IMR-90 (cell line): ENCODE measurements around the gene BCAP31. TPM values are rescaled to one million over a fixed set of nuclear protein-coding genes. Genes with fewer than 3 reads are reported as not detected.
A peak's percentile ranks its signal among the peaks of the same experiment; 100 is the strongest.

Experiments
- ATAC-seq: fragments of 200-7000 bp; cut with Tn5 transposase; 2 replicates; pipeline ENCODE4 v1.9.1; 2020; ENCODE audit warnings: low read depth, mild to moderate bottlenecking, moderate library complexity
- BruUV-seq: library from RNA; stranded (reverse); fragments of 400-500 nt; replicated peaks from 2 replicates; lab custom pipeline; 2021; lab: Mats Ljungman, UMichigan
- CTCF ChIA-PET: fragments of 300-600 bp; formaldehyde crosslinking; extraction: SDS; loops from one replicate; lab custom pipeline; 2021; ENCODE audit warnings: antibody characterized with exemption; lab: Yijun Ruan, JAX
- POLR2A ChIA-PET: fragments of 300-600 bp; sonication (Branson Sonifier 250); formaldehyde crosslinking; loops from one replicate; lab custom pipeline; 2022; ENCODE audit warnings: antibody characterized with exemption; ENCODE audit not compliant: unreplicated experiment; lab: Charles Lee
- DNase-seq: peaks from one replicate; pipeline ENCODE4 v3.0.0; 2013
- H2AFZ ChIP-seq: replicated peaks from 2 replicates; pipeline ENCODE3; 2013; ENCODE audit warnings: low read length, mild to moderate bottlenecking; ENCODE audit not compliant: poor library complexity
- H2AK5ac ChIP-seq: 2 replicates; pipeline ENCODE4 v1.6.1; 2013; ENCODE audit warnings: low read depth, low read length, inconsistent platforms
- H2AK9ac ChIP-seq: replicated peaks from 2 replicates; pipeline ENCODE3; 2013; ENCODE audit warnings: mild to moderate bottlenecking, low read depth, low read length, moderate library complexity; ENCODE audit not compliant: poor library complexity
- H2BK120ac ChIP-seq: 2 replicates; pipeline ENCODE4 v1.6.1; 2013; ENCODE audit warnings: low read depth, low read length, inconsistent platforms
- H2BK15ac ChIP-seq: 3 replicates; pipeline ENCODE4 v1.6.1; 2013; ENCODE audit warnings: low read depth, low read length, inconsistent platforms
- H2BK20ac ChIP-seq: 2 replicates; pipeline ENCODE4 v1.6.1; 2013; ENCODE audit warnings: low read depth, mild to moderate bottlenecking, inconsistent platforms, low read length, moderate library complexity
- H2BK5ac ChIP-seq: 2 replicates; pipeline ENCODE4 v1.6.1; 2013; ENCODE audit warnings: mild to moderate bottlenecking, low read depth, low read length, inconsistent platforms; ENCODE audit not compliant: poor library complexity, severe bottlenecking
- H3K14ac ChIP-seq: replicated peaks from 2 replicates; pipeline ENCODE4 v1.6.1; 2013; ENCODE audit warnings: low read depth, low read length, inconsistent platforms
- H3K18ac ChIP-seq: 2 replicates; pipeline ENCODE4 v1.6.1; 2013; ENCODE audit warnings: low read depth, low read length, control low read depth
- H3K23ac ChIP-seq: 2 replicates; pipeline ENCODE4 v1.6.1; 2013; ENCODE audit warnings: low read depth, low read length, inconsistent platforms
- H3K27ac ChIP-seq: 2 replicates; pipeline ENCODE4 v1.5.1; 2013; ENCODE audit warnings: mild to moderate bottlenecking, control low read depth, low read length; ENCODE audit not compliant: insufficient read depth
- H3K27me3 ChIP-seq: 2 replicates; pipeline ENCODE4 v1.6.1; 2013; ENCODE audit warnings: low read length; ENCODE audit not compliant: control insufficient read depth, insufficient read depth
- H3K36me3 ChIP-seq: 2 replicates; pipeline ENCODE4 v1.6.1; 2013; ENCODE audit warnings: low read length, mixed read lengths; ENCODE audit not compliant: control insufficient read depth, insufficient read depth
- H3K4ac ChIP-seq: 2 replicates; pipeline ENCODE4 v1.6.1; 2013; ENCODE audit warnings: low read depth, low read length, inconsistent platforms
- H3K4me1 ChIP-seq: 2 replicates; pipeline ENCODE4 v1.6.1; 2013; ENCODE audit warnings: low read length, mixed read lengths; ENCODE audit not compliant: control insufficient read depth, insufficient read depth
- H3K4me2 ChIP-seq: 2 replicates; pipeline ENCODE4 v1.6.1; 2013; ENCODE audit warnings: low read depth, mild to moderate bottlenecking, control low read depth, low read length, moderate library complexity
- H3K4me3 ChIP-seq: 2 replicates; pipeline ENCODE4 v1.5.1; 2013; ENCODE audit warnings: low read depth, mild to moderate bottlenecking, control low read depth, low read length, moderate library complexity; ENCODE audit not compliant: insufficient read depth
- H3K56ac ChIP-seq: 2 replicates; pipeline ENCODE4 v1.6.1; 2013; ENCODE audit warnings: low read length, inconsistent platforms; ENCODE audit not compliant: insufficient read depth; ENCODE audit errors: extremely low read depth
- H3K79me1 ChIP-seq, 2 experiments: 2 replicates each; pipeline ENCODE4 v1.6.1; 2013; ENCODE audit warnings: low read length in 2 of 2, inconsistent platforms in 1 of 2, low read depth in 1 of 2
- H3K9ac ChIP-seq: 2 replicates; pipeline ENCODE4 v1.6.1; 2013; ENCODE audit warnings: low read depth, low read length, control low read depth
- H3K9me1 ChIP-seq: 2 replicates; pipeline ENCODE4 v1.6.1; 2013; ENCODE audit warnings: low read length, inconsistent platforms; ENCODE audit not compliant: insufficient read depth
- H3K9me3 ChIP-seq: 2 replicates; pipeline ENCODE4 v1.6.1; 2013; ENCODE audit warnings: low read length; ENCODE audit not compliant: control insufficient read depth, insufficient read depth
- H4K20me1 ChIP-seq: 2 replicates; pipeline ENCODE4 v1.6.1; 2013; ENCODE audit warnings: low read length, inconsistent platforms; ENCODE audit not compliant: insufficient read depth
- H4K5ac ChIP-seq: 2 replicates; pipeline ENCODE4 v1.6.1; 2013; ENCODE audit warnings: mild to moderate bottlenecking, low read depth, low read length, control low read depth
- H4K8ac ChIP-seq, 2 experiments: 2 replicates each; pipeline ENCODE4 v1.6.1; 2013; ENCODE audit warnings: low read depth in 2 of 2, low read length in 2 of 2, control low read depth in 1 of 2, inconsistent platforms in 1 of 2
- H4K91ac ChIP-seq: 2 replicates; pipeline ENCODE4 v1.6.1; 2013; ENCODE audit warnings: low read depth, low read length, inconsistent platforms; ENCODE audit not compliant: insufficient read depth
- BHLHE40 ChIP-seq: fragments of 150-350 bp; IDR thresholded peaks from 2 replicates; pipeline ENCODE4 v1.6.1; 2016; ENCODE audit warnings: mild to moderate bottlenecking, low read depth, low read length
- CEBPB ChIP-seq: IDR thresholded peaks from 2 replicates; pipeline ENCODE4 v1.6.1; 2012; ENCODE audit warnings: low read depth, low read length, improper control_type of control experiment
- CHD1 ChIP-seq: IDR thresholded peaks from 2 replicates; pipeline ENCODE4 v1.6.1; 2012; ENCODE audit warnings: low read depth, low read length, improper control_type of control experiment
- CTCF ChIP-seq: conservative IDR thresholded peaks from 2 replicates; pipeline ENCODE4 v1.5.1; 2012; ENCODE audit warnings: mild to moderate bottlenecking, low read depth, low read length, improper control_type of control experiment
- ELK1 ChIP-seq: fragments of 150-350 bp; IDR thresholded peaks from 2 replicates; pipeline ENCODE4 v1.6.1; 2016; ENCODE audit warnings: low read depth, mild to moderate bottlenecking, low read length, moderate library complexity, borderline replicate concordance
- FOS ChIP-seq: fragments of 150-350 bp; IDR thresholded peaks from 2 replicates; pipeline ENCODE4 v1.6.1; 2016; ENCODE audit warnings: low read depth, low read length
- MAFK ChIP-seq: IDR thresholded peaks from 2 replicates; pipeline ENCODE4 v1.6.1; 2012; ENCODE audit warnings: low read depth, low read length, improper control_type of control experiment
- MAZ ChIP-seq: IDR thresholded peaks from 2 replicates; pipeline ENCODE4 v1.6.1; 2012; ENCODE audit warnings: low read depth, mild to moderate bottlenecking, low read length, improper control_type of control experiment, moderate library complexity, borderline replicate concordance
- MXI1 ChIP-seq: IDR thresholded peaks from 2 replicates; pipeline ENCODE4 v1.6.1; 2012; ENCODE audit warnings: low read depth, mild to moderate bottlenecking, low read length, moderate library complexity, borderline replicate concordance
- NFE2L2 ChIP-seq: fragments of 150-350 bp; IDR thresholded peaks from 2 replicates; pipeline ENCODE4 v1.6.1; 2016; ENCODE audit warnings: low read depth, mild to moderate bottlenecking, low read length
- POLR2A ChIP-seq: IDR thresholded peaks from 2 replicates; pipeline ENCODE4 v1.6.1; 2012; ENCODE audit warnings: mild to moderate bottlenecking, low read depth, low read length
- RAD21 ChIP-seq: IDR thresholded peaks from 2 replicates; pipeline ENCODE4 v1.6.1; 2012; ENCODE audit warnings: low read length, improper control_type of control experiment
- RCOR1 ChIP-seq: IDR thresholded peaks from 2 replicates; pipeline ENCODE4 v1.6.1; 2012; ENCODE audit warnings: mild to moderate bottlenecking, low read length, improper control_type of control experiment; ENCODE audit not compliant: insufficient replicate concordance
- RFX5 ChIP-seq: IDR thresholded peaks from 2 replicates; pipeline ENCODE4 v1.8.0; 2012; ENCODE audit warnings: low read depth, mild to moderate bottlenecking, low read length, moderate library complexity
- USF2 ChIP-seq: fragments of 150-350 bp; IDR thresholded peaks from 2 replicates; pipeline ENCODE4 v1.6.1; 2017; ENCODE audit warnings: mild to moderate bottlenecking, antibody characterized with exemption, low read length, low read depth
- WGBS, 2 experiments: methylation state at CpG; one replicate each; pipeline versions ENCODE4 v1.1.5 to v1.1.7; 2013; ENCODE audit warnings: missing lambda C conversion rate in 2 of 2; ENCODE audit not compliant: insufficient read length in 1 of 2; ENCODE audit errors: extremely low coverage in 2 of 2; 5-methylcytosine and 5-hydroxymethylcytosine counted together
- dilution Hi-C: fragments of 300-500 bp; cut with HindIII; formaldehyde crosslinking; loops from one replicate; pipeline ENCODE4 v1.14.3; 2018; ENCODE audit warnings: low sequenced_read_pairs; ENCODE audit not compliant: unreplicated experiment
- in situ Hi-C: fragments of 300-500 bp; cut with MboI; formaldehyde crosslinking; loops from 3 replicates; pipeline ENCODE4 v1.14.3; 2019; ENCODE audit warnings: low sequenced_read_pairs, inconsistent platforms, mixed read lengths
- intact Hi-C: fragments of 100-400 bp; cut with micrococcal nuclease; formaldehyde crosslinking; loops from 2 replicates; pipeline ENCODE4 v1.10.0; 2022
- polyA plus RNA-seq, 3 experiments: library from polyadenylated mRNA; depleted of rRNA; stranded (reverse); fragments of >200 nt; gene quantifications; 2 replicates each; pipeline ENCODE4 v1.2.3, GENCODE V29; 2012; ENCODE audit warnings: low replicate concordance in 1 of 3
- total RNA-seq: library from RNA; depleted of rRNA; stranded (reverse); fragments of >200 nt; gene quantifications from 2 replicates; pipeline ENCODE4 v1.2.3, GENCODE V29; 2012

BCAP31 gene
- total and polyA plus RNA-seq, 2 of the 4 experiments (the other 2 are of a cell fraction): 125 to 244 TPM

GRCh38 chrX:153673428-153674218, 50.6 kb downstream of the BCAP31 start, which contains the start of gene PNCK:
PNCK (minus strand) TSS chrX:153673813; CDS start chrX:153673076, 737 bp downstream.
- no peaks in the 10 kb centered on the region; the same call in 1 of the 2 replicates for H4K20me1 ChIP-seq
- H2AK5ac ChIP-seq: no peak within 1 kb of the TSS
- peaks cover 22% of the 10 kb centered on the region for H3K27me3 ChIP-seq
- ChIA-PET CTCF (no interaction called here), POLR2A (no interaction called here)
- peak within 1 kb of the TSS; percentile 62 for H2AFZ ChIP-seq
- ATAC-seq (no peak), DNase-seq (no peak)
- H3K79me1 ChIP-seq: no peaks in the 10 kb centered on the region
- H3K9me3 ChIP-seq: peaks cover 4% of the 10 kb centered on the region; the same call in 1 of the 2 replicates
- no peak within 1 kb of the TSS for H2BK5ac ChIP-seq
- no peaks in the 10 kb centered on the region for H3K4me1 ChIP-seq
- no peak within 1 kb of the TSS for H3K14ac ChIP-seq
- H3K18ac ChIP-seq: no peak within 1 kb of the TSS
- dilution Hi-C loops (no loop called here), in situ Hi-C loops (loop anchor here (25.0 kb wide), 1 partner anchor 711 kb away; no protein-coding TSS in a partner anchor), intact Hi-C loops (no loop called here)
- no peak within 1 kb of the TSS for H3K56ac ChIP-seq
- H3K4me3 ChIP-seq: no peak within 1 kb of the TSS
- H3K23ac ChIP-seq: no peak within 1 kb of the TSS
- H2BK120ac ChIP-seq: no peak within 1 kb of the TSS
- WGBS, 2 experiments: 45% methylated on average over 30 of the region's 98 CpGs; no CpG with 5 or more reads in 1 of the 2 experiments
- no peak within 1 kb of the TSS for H2BK15ac ChIP-seq
- H2AK9ac ChIP-seq: peak within 1 kb of the TSS; percentile 26
- H3K9ac ChIP-seq: no peak within 1 kb of the TSS
- no peak within 1 kb of the TSS for H4K8ac ChIP-seq
- no peak within 1 kb of the TSS for H4K91ac ChIP-seq
- no peaks in the 10 kb centered on the region for H3K9me1 ChIP-seq
- H2BK20ac ChIP-seq: no peak within 1 kb of the TSS
- no peaks in the 10 kb centered on the region for H3K36me3 ChIP-seq
- H3K27ac ChIP-seq: no peak within 1 kb of the TSS
- no peak within 1 kb of the TSS for H3K4ac ChIP-seq
- H3K4me2 ChIP-seq: no peak within 1 kb of the TSS
- H4K5ac ChIP-seq: no peak within 1 kb of the TSS
- no TSS peak for BruUV-seq
- TF ChIP-seq BHLHE40 (no peak), MXI1 (no peak), CTCF (no peak), RFX5 (no peak), MAFK (no peak), CHD1 (no peak), CEBPB (no peak), USF2 (no peak), RAD21 (no peak), MAZ (no peak), POLR2A (no peak), ELK1 (no peak), NFE2L2 (no peak), FOS (no peak), RCOR1 (no peak)
